GM12878 (cell line): ENCODE results near the gene LYPD6. TPM values are rescaled to one million over a fixed set of nuclear protein-coding genes. Genes with fewer than 3 reads are reported as not detected.

ENCODE experiments used
- ATAC-seq: fragments of 200-7000 bp; cut with Tn5 transposase; 3 replicates; pipeline ENCODE4 v1.9.1; 2020; ENCODE audit warnings: mild to moderate bottlenecking, moderate library complexity
- BruUV-seq: library from RNA; stranded (reverse); fragments of 400-500 nt; replicated peaks from 2 replicates; lab custom pipeline; 2021; lab: Mats Ljungman, UMichigan
- CTCF ChIA-PET: fragments of 300-600 bp; sonication (Branson Sonifier 250); formaldehyde crosslinking; extraction: SDS; loops from one replicate; lab custom pipeline; 2021; ENCODE audit warnings: inconsistent platforms; lab: Yijun Ruan, JAX
- POLR2A ChIA-PET: fragments of 350-600 bp; formaldehyde crosslinking; extraction: SDS; loops from one replicate; lab custom pipeline; 2021; ENCODE audit warnings: inconsistent platforms; lab: Charles Lee
- RAD21 ChIA-PET: fragments of 300-600 bp; sonication (Branson Sonifier 250); formaldehyde crosslinking; loops from one replicate; lab custom pipeline; 2023; ENCODE audit warnings: antibody characterized with exemption; ENCODE audit not compliant: unreplicated experiment; lab: Charles Lee
- SMC1A ChIA-PET: fragments of 300-600 bp; sonication (Branson Sonifier 250); formaldehyde crosslinking; loops from one replicate; lab custom pipeline; 2023; ENCODE audit not compliant: unreplicated experiment, uncharacterized antibody; lab: Charles Lee
- DNase-seq: peaks from one replicate; pipeline ENCODE4 v3.0.0-alpha.2; 2011; ENCODE audit warnings: low read depth, low spot score
- FAIRE-seq: peaks from 3 replicates; lab custom pipeline; 2011; peaks lifted over from hg19 to GRCh38; lab: Jason Lieb, UNC
- H2AFZ ChIP-seq: 2 replicates; pipeline ENCODE4 v1.6.0; 2011; ENCODE audit warnings: low read depth, low read length, control low read depth; ENCODE audit not compliant: control insufficient read depth
- H3K27ac ChIP-seq: 2 replicates; pipeline ENCODE4 v1.5.1; 2011; ENCODE audit warnings: control low read depth; ENCODE audit not compliant: control insufficient read depth, insufficient read depth
- H3K27me3 ChIP-seq, 2 experiments: replicated peaks in 1 of 2; 2 replicates each; pipeline versions ENCODE4 v1.6.0 to v1.6.1; 2011; ENCODE audit warnings: low read length in 1 of 2; ENCODE audit not compliant: control insufficient read depth in 2 of 2, insufficient read depth in 2 of 2
- H3K36me3 ChIP-seq, 2 experiments: 2 replicates each; pipeline ENCODE4 v1.5.1; 2011; ENCODE audit warnings: low read length in 1 of 2; ENCODE audit not compliant: control insufficient read depth in 2 of 2, insufficient read depth in 2 of 2
- H3K4me1 ChIP-seq: 2 replicates; pipeline ENCODE4 v1.6.1; 2011; ENCODE audit warnings: mild to moderate bottlenecking, low read length, moderate library complexity, mixed read lengths; ENCODE audit not compliant: control insufficient read depth, insufficient read depth
- H3K4me2 ChIP-seq: 2 replicates; pipeline ENCODE4 v1.6.0; 2011; ENCODE audit warnings: control low read depth; ENCODE audit not compliant: control insufficient read depth, insufficient read depth
- H3K4me3 ChIP-seq: fragments of 200-600 bp; sonication (generic); 2 replicates; pipeline ENCODE4 v1.5.1; 2016
- H3K79me2 ChIP-seq: 2 replicates; pipeline ENCODE4 v1.6.0; 2011; ENCODE audit warnings: low read length; ENCODE audit not compliant: control insufficient read depth, insufficient read depth
- H3K9ac ChIP-seq: 2 replicates; pipeline ENCODE4 v1.8.0; 2011; ENCODE audit warnings: low read length, control low read depth, mixed read lengths; ENCODE audit not compliant: control insufficient read depth, insufficient read depth
- H3K9me3 ChIP-seq: replicated peaks from 3 replicates; pipeline ENCODE4 v1.5.1; 2011; ENCODE audit warnings: mild to moderate bottlenecking, low read length; ENCODE audit not compliant: control insufficient read depth, insufficient read depth
- H4K20me1 ChIP-seq: 2 replicates; pipeline ENCODE4 v1.6.0; 2011; ENCODE audit not compliant: control insufficient read depth, insufficient read depth
- BCL11A ChIP-seq: IDR thresholded peaks from 2 replicates; pipeline ENCODE4 v1.6.1; 2011; ENCODE audit warnings: low read depth, low read length
- BMI1 ChIP-seq: fragments of 450-650 bp; IDR thresholded peaks from 2 replicates; pipeline ENCODE4 v1.6.1; 2016; ENCODE audit warnings: mild to moderate bottlenecking, moderate library complexity, borderline replicate concordance
- DPF2 ChIP-seq: fragments of 450-650 bp; IDR thresholded peaks from 2 replicates; pipeline ENCODE4 v1.6.1; 2017; ENCODE audit warnings: mild to moderate bottlenecking
- MXI1 ChIP-seq: fragments of 150-350 bp; IDR thresholded peaks from 2 replicates; pipeline ENCODE4 v1.6.1; 2011; ENCODE audit warnings: low read depth, mild to moderate bottlenecking, inconsistent platforms, low read length, improper control_type of control experiment
- NKRF ChIP-seq: fragments of 450-650 bp; conservative IDR thresholded peaks from 2 replicates; pipeline ENCODE4 v1.6.1; 2017; ENCODE audit warnings: mild to moderate bottlenecking, moderate library complexity
- NR2C1 ChIP-seq: fragments of 450-650 bp; IDR thresholded peaks from 2 replicates; pipeline ENCODE4 v1.6.1; 2017; ENCODE audit warnings: antibody characterized with exemption, mild to moderate bottlenecking, moderate library complexity
- RAD21 ChIP-seq: IDR thresholded peaks from 2 replicates; pipeline ENCODE4 v1.6.1; 2011; ENCODE audit warnings: mild to moderate bottlenecking, low read depth, low read length, moderate library complexity; ENCODE audit not compliant: insufficient read depth
- SUZ12 ChIP-seq: fragments of 200-600 bp; sonication (generic); IDR thresholded peaks from one replicate; pipeline ENCODE4 v1.6.1; 2018; ENCODE audit warnings: antibody characterized with exemption, mild to moderate bottlenecking; ENCODE audit not compliant: unreplicated experiment
- ZBTB4 ChIP-seq: fragments of 450-650 bp; formaldehyde crosslinking; IDR thresholded peaks from 2 replicates; pipeline ENCODE4 v1.4.0; 2022; ENCODE audit warnings: mild to moderate bottlenecking, moderate library complexity
- ZNF687 ChIP-seq: fragments of 450-650 bp; IDR thresholded peaks from 2 replicates; pipeline ENCODE4 v1.6.1; 2017; ENCODE audit warnings: mild to moderate bottlenecking, moderate library complexity
- WGBS: methylation state at CpG from one replicate; pipeline ENCODE4 v1.1.6; 2016; ENCODE audit warnings: low lambda C conversion rate; ENCODE audit not compliant: insufficient replicate concordance, insufficient coverage; ENCODE audit errors: missing lambda C conversion rate; 5-methylcytosine and 5-hydroxymethylcytosine counted together
- in situ Hi-C: fragments of 300-500 bp; cut with MboI; formaldehyde crosslinking; loops from 9 replicates; pipeline ENCODE4 v1.14.3; 2018; ENCODE audit warnings: mixed read lengths
- intact Hi-C: fragments of 100-400 bp; cut with micrococcal nuclease; formaldehyde crosslinking; loops from one replicate; pipeline ENCODE4 v1.14.2; 2022; ENCODE audit not compliant: unreplicated experiment
- polyA plus RNA-seq, 11 experiments: library from polyadenylated mRNA; depleted of rRNA in 4 of 11; unstranded in 6 of 11; stranded (reverse) in 5 of 11; fragments of >200 nt; fragmentation: Nextera tagmentation in 4 of 11; fragmentation: Illumina TruSeq in 1 of 11; extraction: Ambion mirVana in 4 of 11; extraction: Trizol in 1 of 11; gene quantifications; 1 replicate in 1 of 11; 2 replicates in 10 of 11; pipeline versions ENCODE4 v1.2.1 to v1.2.3, GENCODE V29; 2011 to 2016; ENCODE audit warnings: inconsistent platforms in 2 of 11, missing spikeins in 2 of 11, low read depth in 1 of 11
- total RNA-seq, 4 experiments: library from RNA; depleted of rRNA in 3 of 4; stranded (reverse); fragments of >200 nt in 3 of 4; fragmentation: Illumina TruSeq in 1 of 4; extraction: Trizol in 1 of 4; gene quantifications; 2 replicates each; pipeline versions ENCODE4 v1.2.1 to v1.2.3, GENCODE V29; 2013 to 2021
- TF ChIP-seq, protein P1 (sequence below): IDR thresholded peaks from 2 replicates; pipeline ENCODE4 v1.6.1; 2011; ENCODE audit warnings: borderline replicate concordance, low read depth, mild to moderate bottlenecking, moderate library complexity, low read length; ENCODE audit not compliant: insufficient read depth, poor library complexity, severe bottlenecking
- TF ChIP-seq, protein P2 (sequence below): fragments of 450-650 bp; IDR thresholded peaks from 2 replicates; pipeline ENCODE4 v1.6.1; 2016; ENCODE audit warnings: mild to moderate bottlenecking

The LYPD6 gene
- total and polyA plus RNA-seq, 10 of the 15 experiments (the other 5 are each of a cell fraction or from before 2014, with no cell fraction given) = not detected

DNA sequence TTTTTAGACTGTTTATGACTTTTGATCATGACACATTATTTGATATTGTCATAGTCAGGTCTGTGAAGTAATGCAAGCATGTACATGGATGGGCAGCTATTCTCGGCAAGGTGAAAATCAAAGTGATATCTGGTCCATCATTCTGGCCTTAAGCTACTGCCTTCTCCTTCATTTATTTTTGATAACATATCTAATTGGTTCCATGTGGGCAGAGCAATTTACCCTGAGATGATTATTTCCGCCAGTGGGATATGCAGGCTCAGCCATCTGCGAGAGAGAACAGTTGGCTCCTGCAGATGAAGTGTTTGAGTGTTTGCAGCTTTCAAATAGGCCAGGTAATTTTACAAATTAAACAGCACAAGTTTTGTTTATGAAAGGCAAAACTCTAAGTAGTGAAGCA lies 116.4 kb downstream of the LYPD6 start:
- no peak overlapping the region for H3K9ac ChIP-seq
- H3K4me2 ChIP-seq = no peak overlapping the region
- in situ Hi-C loops (no loop called here), intact Hi-C loops (no loop called here)
- no peak overlapping the region for H2AFZ ChIP-seq
- H3K9me3 ChIP-seq = no peaks in the 10 kb centered on the region
- ChIA-PET POLR2A (no interaction called here), RAD21 (no interaction called here), SMC1A (interaction anchor here (0.8 kb wide), 1 partner anchor 431 kb away, joined by 3 read pairs; no protein-coding TSS in a partner anchor), CTCF (no interaction called here)
- BruUV-seq = no TSS peak
- ATAC-seq (no peak), FAIRE-seq (no peak), DNase-seq (no peak)
- H3K4me1 ChIP-seq = no peaks in the 10 kb centered on the region
- 75% methylated on average over 3 of the region's 3 CpGs for WGBS
- H3K4me3 ChIP-seq = no peak overlapping the region
- H3K27me3 ChIP-seq = no peaks in the 10 kb centered on the region
- H3K27ac ChIP-seq = no peak overlapping the region
- H3K79me2 ChIP-seq = no peaks in the 10 kb centered on the region
- no peaks in the 10 kb centered on the region for H4K20me1 ChIP-seq
- H3K36me3 ChIP-seq = no peaks in the 10 kb centered on the region
- TF ChIP-seq MXI1 (no peak), RAD21 (no peak), BMI1 (no peak), NKRF (no peak), NR2C1 (no peak), DPF2 (no peak), ZNF687 (no peak), SUZ12 (no peak), ZBTB4 (CRISPR knock-in tag) (no peak), BCL11A (no peak)
- TF ChIP-seq, protein P1, sequence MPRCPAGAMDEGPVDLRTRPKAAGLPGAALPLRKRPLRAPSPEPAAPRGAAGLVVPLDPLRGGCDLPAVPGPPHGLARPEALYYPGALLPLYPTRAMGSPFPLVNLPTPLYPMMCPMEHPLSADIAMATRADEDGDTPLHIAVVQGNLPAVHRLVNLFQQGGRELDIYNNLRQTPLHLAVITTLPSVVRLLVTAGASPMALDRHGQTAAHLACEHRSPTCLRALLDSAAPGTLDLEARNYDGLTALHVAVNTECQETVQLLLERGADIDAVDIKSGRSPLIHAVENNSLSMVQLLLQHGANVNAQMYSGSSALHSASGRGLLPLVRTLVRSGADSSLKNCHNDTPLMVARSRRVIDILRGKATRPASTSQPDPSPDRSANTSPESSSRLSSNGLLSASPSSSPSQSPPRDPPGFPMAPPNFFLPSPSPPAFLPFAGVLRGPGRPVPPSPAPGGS = no peak
- TF ChIP-seq, protein P2, sequence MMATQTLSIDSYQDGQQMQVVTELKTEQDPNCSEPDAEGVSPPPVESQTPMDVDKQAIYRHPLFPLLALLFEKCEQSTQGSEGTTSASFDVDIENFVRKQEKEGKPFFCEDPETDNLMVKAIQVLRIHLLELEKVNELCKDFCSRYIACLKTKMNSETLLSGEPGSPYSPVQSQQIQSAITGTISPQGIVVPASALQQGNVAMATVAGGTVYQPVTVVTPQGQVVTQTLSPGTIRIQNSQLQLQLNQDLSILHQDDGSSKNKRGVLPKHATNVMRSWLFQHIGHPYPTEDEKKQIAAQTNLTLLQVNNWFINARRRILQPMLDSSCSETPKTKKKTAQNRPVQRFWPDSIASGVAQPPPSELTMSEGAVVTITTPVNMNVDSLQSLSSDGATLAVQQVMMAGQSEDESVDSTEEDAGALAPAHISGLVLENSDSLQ = no peak
